K562 (cell line): ENCODE measurements around the gene DPAGT1. TPM values are rescaled to one million over a fixed set of nuclear protein-coding genes. Genes with fewer than 3 reads are reported as not detected.
A peak's percentile ranks its signal among the peaks of the same experiment; 100 is the strongest.
"Not testable (repeated sequence)": the region's sequence is repeated elsewhere in the genome, so short reads cannot be mapped to it uniquely, and the experiment has no call there.

Source experiments
- ATAC-seq: fragments of 200-7000 bp; cut with Tn5 transposase; 3 replicates; pipeline ENCODE4 v1.9.1; 2020; ENCODE audit warnings: moderate library complexity
- BruUV-seq: library from RNA; stranded (reverse); fragments of 400-500 nt; replicated peaks from 2 replicates; lab custom pipeline; 2021; lab: Mats Ljungman, UMichigan
- CTCF ChIA-PET: fragments of 300-600 bp; formaldehyde crosslinking; extraction: SDS; loops from one replicate; lab custom pipeline; 2021; ENCODE audit warnings: low intra/inter-chr PET ratio; lab: Yijun Ruan, JAX
- POLR2A ChIA-PET: fragments of 300-600, 350-650 bp; sonication (Branson Sonifier 250); formaldehyde crosslinking; extraction: SDS; loops from one replicate; lab custom pipeline; 2021; ENCODE audit warnings: antibody characterized with exemption, inconsistent platforms; lab: Yijun Ruan, JAX
- DNase-seq, 4 experiments: peaks; one replicate each; pipeline versions ENCODE4 v3.0.0 to v3.0.0-alpha.2; 2011 to 2018; ENCODE audit warnings: low spot score in 3 of 4, mixed read lengths in 3 of 4; ENCODE audit errors: extremely low read depth in 1 of 4
- FAIRE-seq: peaks from 2 replicates; lab custom pipeline; 2011; peaks lifted over from hg19 to GRCh38; lab: Jason Lieb, UNC
- H2AFZ ChIP-seq: 2 replicates; pipeline ENCODE4 v1.6.0; 2011; ENCODE audit warnings: low read depth, low read length, control low read depth, inconsistent platforms
- H3K27ac ChIP-seq: fragments of 200-600 bp; 3 replicates; pipeline ENCODE4 v1.8.0; 2011; ENCODE audit warnings: low read depth, mild to moderate bottlenecking, control low read depth, inconsistent platforms, low read length, moderate library complexity, mixed read lengths; ENCODE audit errors: extremely low read depth
- H3K27me3 ChIP-seq, 2 experiments: fragments of 300-600 bp in 1 of 2; 2 replicates in 1 of 2; 3 replicates in 1 of 2; pipeline versions ENCODE4 v1.6.0 to v1.8.0; 2011; ENCODE audit warnings: inconsistent platforms in 2 of 2, low read length in 2 of 2, mild to moderate bottlenecking in 1 of 2, mixed read lengths in 1 of 2, moderate library complexity in 1 of 2; ENCODE audit not compliant: control insufficient read depth in 2 of 2, insufficient read depth in 2 of 2
- H3K36me3 ChIP-seq: fragments of 300-600 bp; 3 replicates; pipeline ENCODE4 v1.8.0; 2011; ENCODE audit warnings: mild to moderate bottlenecking, low read length, inconsistent platforms; ENCODE audit not compliant: control insufficient read depth, insufficient read depth
- H3K4me1 ChIP-seq, 2 experiments: fragments of 200-600 bp in 1 of 2; replicated peaks in 1 of 2; 2 replicates in 1 of 2; 3 replicates in 1 of 2; pipeline versions ENCODE4 v1.5.1 to v1.8.0; 2011; ENCODE audit warnings: inconsistent platforms in 2 of 2, low read length in 2 of 2, mild to moderate bottlenecking in 1 of 2, mixed read lengths in 1 of 2, moderate library complexity in 1 of 2; ENCODE audit not compliant: control insufficient read depth in 2 of 2, insufficient read depth in 2 of 2
- H3K4me2 ChIP-seq: 2 replicates; pipeline ENCODE4 v1.6.1; 2011; ENCODE audit warnings: low read length, control low read depth, inconsistent platforms, mixed read lengths; ENCODE audit not compliant: insufficient read depth
- H3K4me3 ChIP-seq: fragments of 200-600 bp; sonication (generic), shearing (Covaris generic); 2 replicates; pipeline ENCODE4 v1.5.1; 2016; ENCODE audit warnings: control low read depth, inconsistent platforms
- H3K79me2 ChIP-seq: fragments of 200-600 bp; 3 replicates; pipeline ENCODE4 v1.8.0; 2011; ENCODE audit warnings: low read length, inconsistent platforms; ENCODE audit not compliant: control insufficient read depth, insufficient read depth
- H3K9ac ChIP-seq, 2 experiments: 2 replicates each; pipeline versions ENCODE4 v1.6.0 to v1.6.1; 2011; ENCODE audit warnings: low read depth in 2 of 2, low read length in 2 of 2, control low read depth in 1 of 2, inconsistent platforms in 1 of 2, mild to moderate bottlenecking in 1 of 2, mixed read lengths in 1 of 2; ENCODE audit not compliant: insufficient read depth in 1 of 2
- H3K9me1 ChIP-seq: one replicate; pipeline ENCODE4 v1.6.0; 2011; ENCODE audit warnings: inconsistent platforms, mild to moderate bottlenecking, low read length, moderate library complexity; ENCODE audit not compliant: control insufficient read depth, insufficient read depth
- H3K9me3 ChIP-seq: replicated peaks from 2 replicates; pipeline ENCODE4 v1.5.1; 2011; ENCODE audit warnings: low read depth, low read length, inconsistent platforms; ENCODE audit not compliant: control insufficient read depth, insufficient read depth
- H4K20me1 ChIP-seq: replicated peaks from 2 replicates; pipeline ENCODE4 v1.6.1; 2011; ENCODE audit warnings: low read length, inconsistent platforms, mixed read lengths; ENCODE audit not compliant: control insufficient read depth, insufficient read depth
- DEAF1 ChIP-seq: fragments of 450-650 bp; formaldehyde crosslinking; IDR thresholded peaks from 2 replicates; pipeline ENCODE4 v1.4.0; 2020; ENCODE audit warnings: mild to moderate bottlenecking, moderate library complexity
- EP400 ChIP-seq: fragments of 450-650 bp; IDR thresholded peaks from 2 replicates; pipeline ENCODE4 v1.6.1; 2017; ENCODE audit warnings: antibody characterized with exemption, mild to moderate bottlenecking, moderate library complexity
- MYNN ChIP-seq, 2 experiments: sonication (generic); formaldehyde crosslinking in 1 of 2; IDR thresholded peaks; 2 replicates each; pipeline versions ENCODE4 v1.5.0 to v1.6.1; 2016 to 2020; ENCODE audit warnings: antibody characterized with exemption in 1 of 2, missing genetic modification reagents in 1 of 2
- RAD21 ChIP-seq, 2 experiments: fragments of 250-450 bp in 1 of 2; fragments of 450-650 bp in 1 of 2; sonication (Bioruptor Pico) in 1 of 2; formaldehyde crosslinking in 1 of 2; IDR thresholded peaks in 1 of 2; conservative IDR thresholded peaks in 1 of 2; 2 replicates each; pipeline versions ENCODE4 v1.4.0 to v1.8.0; 2020 to 2022; ENCODE audit warnings: mild to moderate bottlenecking in 2 of 2, moderate library complexity in 1 of 2
- ZFX ChIP-seq: sonication (generic); formaldehyde crosslinking; IDR thresholded peaks from 2 replicates; pipeline ENCODE4 v1.8.0; 2022; ENCODE audit warnings: mild to moderate bottlenecking, missing genetic modification reagents, moderate library complexity
- WGBS: fragments of 100-300 bp; shearing (Covaris generic); methylation state at CpG from one replicate; pipeline ENCODE4 v1.1.6; 2016; ENCODE audit warnings: low coverage, mixed read lengths; ENCODE audit not compliant: insufficient coverage; ENCODE audit errors: missing lambda C conversion rate; 5-methylcytosine and 5-hydroxymethylcytosine counted together
- in situ Hi-C: fragments of 300-500 bp; cut with MboI; formaldehyde crosslinking; loops from 4 replicates; pipeline ENCODE4 v1.15.0; 2018; ENCODE audit warnings: inconsistent platforms, mixed read lengths
- intact Hi-C: fragments of 100-400 bp; cut with micrococcal nuclease; formaldehyde crosslinking; loops from 2 replicates; pipeline ENCODE4 v1.14.2; 2022
- polyA plus RNA-seq, 8 experiments: library from polyadenylated mRNA; depleted of rRNA in 4 of 8; stranded (reverse) in 5 of 8; unstranded in 3 of 8; fragments of >200 nt; fragmentation: Nextera tagmentation in 2 of 8; fragmentation: Illumina TruSeq in 1 of 8; extraction: Ambion mirVana in 2 of 8; extraction: Trizol in 1 of 8; gene quantifications; 2 replicates each; pipeline versions ENCODE4 v1.2.1 to v1.2.3, GENCODE V29; 2011 to 2014; ENCODE audit warnings: inconsistent platforms in 1 of 8, missing spikeins in 1 of 8
- total RNA-seq, 7 experiments: library from RNA; depleted of rRNA in 6 of 7; stranded (reverse); fragments of >200 nt in 6 of 7; fragmentation: Illumina TruSeq in 2 of 7; extraction: Trizol in 2 of 7; gene quantifications; 2 replicates each; pipeline versions ENCODE4 v1.2.1 to v1.2.3, GENCODE V29; 2011 to 2021; ENCODE audit warnings: low replicate concordance in 1 of 7

Gene DPAGT1
- total and polyA plus RNA-seq, 9 of the 15 experiments (the other 6 are each of a cell fraction or from before 2014, with no cell fraction given) = 29.9 to 135 (median 85.0) TPM

- TF ChIP-seq ZFX (peak; percentile 16; the same call in 1 of the 2 replicates), EP400 (peak; percentile 34; the same call in 1 of the 2 replicates), MYNN (IDR thresholded peaks at IDR 0.05) (no peak), MYNN (CRISPR knock-in tag; IDR thresholded peaks at IDR 0.05) (no peak), DEAF1 (CRISPR knock-in tag) (peak; percentile 39; the same call in 1 of the 2 replicates), RAD21 (CRISPR knock-in tag; conservative IDR thresholded peaks at IDR 0.05 in 1 of 2, IDR thresholded peaks at IDR 0.05 in 1 of 2) (peak; percentile 72 to 75)
These were observed 2.1 kb upstream of the DPAGT1 start (continued) for GRCh38 chr11:119103793-119104192.

GRCh38 chr11:119103161-119103664 is 1.6 kb upstream of the DPAGT1 start:
- TF ChIP-seq ZFX = 0 out of 2 replicates have a peak, but pooled peaks have one; percentile 17
- BruUV-seq, H3K9me1 ChIP-seq, H3K4me3 ChIP-seq, DNase-seq, CTCF ChIA-PET, H3K27me3 ChIP-seq, H3K4me2 ChIP-seq, H4K20me1 ChIP-seq, ATAC-seq, FAIRE-seq, H3K9me3 ChIP-seq: not testable (repeated sequence)
- peaks cover 47% of the 10 kb centered on the region for H3K79me2 ChIP-seq
- H3K36me3 ChIP-seq = peaks cover 17% of the 10 kb centered on the region
- 87% methylated on average over 16 of the region's 18 CpGs for WGBS
- peak overlapping the region in 1 of 2 experiments; percentile 72; a peak in 2 of 4 replicates for H3K9ac ChIP-seq
- peak overlapping the region; percentile 31; the same call in 1 of the 3 replicates for H3K27ac ChIP-seq
- intact Hi-C loops = loop anchor here (2.0 to 5.0 kb wide), 5 partner anchors 18 to 220 kb away; partner anchors contain the start of genes HINFP, RPS25 and TRAPPC4
- in situ Hi-C loops = loop anchor here (5.0 kb wide), 1 partner anchor 94 kb away; no protein-coding TSS in a partner anchor
- H3K4me1 ChIP-seq = peaks cover 36 to 50% of the 10 kb centered on the region in 2 experiments
- POLR2A ChIA-PET = interaction anchor here (0.9 to 1.7 kb wide), 6 partner anchors 9 to 235 kb away, joined by 3 to 7 read pairs (median 4); no protein-coding TSS in a partner anchor
- 0 out of 2 replicates have a peak overlapping the region, but pooled peaks have one; percentile 14 for H2AFZ ChIP-seq
